Measurements from ENCODE around the gene SLC22A2.

Gene SLC22A2

DNA sequence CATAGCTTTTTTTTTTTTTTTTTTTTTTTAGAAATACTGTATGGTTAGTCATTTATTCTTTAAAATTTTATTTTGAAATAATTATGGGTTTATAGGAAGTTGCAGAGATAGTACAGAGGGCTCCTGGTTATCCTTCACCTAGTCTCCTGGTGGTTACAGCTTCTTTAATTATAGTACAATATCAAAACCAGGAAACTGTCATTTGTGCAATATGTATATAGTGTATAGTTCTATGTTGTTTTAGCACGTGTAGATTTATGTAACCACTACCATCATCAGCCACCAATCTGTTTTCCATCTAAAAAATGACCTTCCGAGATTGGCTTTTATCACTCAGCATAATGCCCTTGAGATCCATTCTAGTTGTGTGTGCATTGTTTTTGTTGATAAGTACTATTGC is 54.7 kb downstream of the SLC22A2 start:
- in situ Hi-C loops (cut with MboI; ENCODE audit: low sequenced_read_pairs, unreplicated experiment), result no loop called here
- DNase-seq (ENCODE audit: low spot score), result no peak
- TF ChIP-seq, protein P1, sequence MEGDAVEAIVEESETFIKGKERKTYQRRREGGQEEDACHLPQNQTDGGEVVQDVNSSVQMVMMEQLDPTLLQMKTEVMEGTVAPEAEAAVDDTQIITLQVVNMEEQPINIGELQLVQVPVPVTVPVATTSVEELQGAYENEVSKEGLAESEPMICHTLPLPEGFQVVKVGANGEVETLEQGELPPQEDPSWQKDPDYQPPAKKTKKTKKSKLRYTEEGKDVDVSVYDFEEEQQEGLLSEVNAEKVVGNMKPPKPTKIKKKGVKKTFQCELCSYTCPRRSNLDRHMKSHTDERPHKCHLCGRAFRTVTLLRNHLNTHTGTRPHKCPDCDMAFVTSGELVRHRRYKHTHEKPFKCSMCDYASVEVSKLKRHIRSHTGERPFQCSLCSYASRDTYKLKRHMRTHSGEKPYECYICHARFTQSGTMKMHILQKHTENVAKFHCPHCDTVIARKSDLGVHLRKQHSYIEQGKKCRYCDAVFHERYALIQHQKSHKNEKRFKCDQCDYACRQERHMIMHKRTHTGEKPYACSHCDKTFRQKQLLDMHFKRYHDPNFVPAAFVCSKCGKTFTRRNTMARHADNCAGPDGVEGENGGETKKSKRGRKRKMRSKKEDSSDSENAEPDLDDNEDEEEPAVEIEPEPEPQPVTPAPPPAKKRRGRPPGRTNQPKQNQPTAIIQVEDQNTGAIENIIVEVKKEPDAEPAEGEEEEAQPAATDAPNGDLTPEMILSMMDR (IDR thresholded peaks at IDR 0.05; ENCODE audit: borderline replicate concordance, control extremely low read depth, extremely low read depth, insufficient read depth, missing control alignments), result no peak

DNA sequence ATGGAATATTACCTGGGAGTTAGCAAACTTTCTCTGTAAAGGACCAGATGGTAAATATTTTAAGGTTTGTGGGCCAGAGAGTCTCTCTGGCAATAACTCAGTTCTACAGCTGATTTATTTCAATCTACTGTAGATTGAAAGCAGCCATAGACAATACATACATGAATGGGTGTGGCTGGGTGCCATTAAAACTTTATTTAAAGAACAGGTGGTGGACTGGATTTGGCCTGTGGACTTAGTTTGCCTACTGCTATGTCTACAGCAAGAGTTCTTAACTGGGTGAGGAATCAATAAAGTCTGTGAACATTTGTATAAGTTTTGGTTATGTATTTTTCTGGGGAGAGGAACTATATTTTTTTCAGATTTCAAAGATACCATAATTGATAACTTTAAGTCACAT is 55.1 kb downstream of the SLC22A2 start:
- TF ChIP-seq, protein P1 (IDR thresholded peaks at IDR 0.05; ENCODE audit: borderline replicate concordance, control extremely low read depth, extremely low read depth, insufficient read depth, missing control alignments), result no peak
- in situ Hi-C loops (cut with MboI; ENCODE audit: low sequenced_read_pairs, unreplicated experiment), result no loop called here
- no peak for DNase-seq (ENCODE audit: low spot score)

DNA sequence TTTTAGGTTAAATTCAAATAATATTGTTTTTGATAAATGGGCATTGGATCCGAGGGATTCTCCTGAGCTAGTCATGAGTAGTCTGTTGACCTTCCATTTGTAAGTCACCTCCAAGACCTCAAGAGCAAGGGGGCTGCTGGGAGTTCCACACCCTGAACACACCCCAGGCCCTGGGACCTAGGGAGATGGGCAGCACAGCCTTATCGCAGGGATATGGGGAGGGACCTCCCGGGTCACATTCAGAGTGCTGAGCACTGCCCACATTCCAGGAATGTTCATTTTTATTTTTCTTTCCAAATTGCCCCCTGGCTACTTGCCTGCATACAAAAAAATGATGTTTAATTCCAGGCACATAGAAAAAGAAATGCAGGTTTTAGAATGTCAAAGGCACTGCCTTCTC is 55.5 kb downstream of the SLC22A2 start:
- in situ Hi-C loops (cut with MboI; ENCODE audit: low sequenced_read_pairs, unreplicated experiment), result no loop called here
- TF ChIP-seq, protein P1 (IDR thresholded peaks at IDR 0.05; ENCODE audit: borderline replicate concordance, control extremely low read depth, extremely low read depth, insufficient read depth, missing control alignments), result no peak

DNA sequence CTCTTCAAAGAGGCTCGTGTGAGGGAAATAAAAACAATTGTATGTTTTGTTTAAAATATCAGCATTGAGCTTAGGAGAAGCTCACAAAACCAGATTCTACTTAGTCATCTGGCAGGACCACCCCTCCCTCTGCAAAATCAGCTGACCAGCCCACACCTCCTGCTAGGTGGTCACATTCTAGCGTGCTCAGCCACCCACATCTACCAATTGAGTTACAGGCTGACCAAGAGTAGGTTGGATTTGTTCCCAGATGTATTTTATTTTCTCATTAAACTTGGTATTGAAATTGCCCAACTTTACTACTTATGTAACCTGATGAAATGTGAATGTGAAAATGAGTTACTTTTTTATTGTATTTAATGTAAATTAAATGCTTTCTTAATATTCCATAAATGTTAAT is 56.2 kb downstream of the SLC22A2 start:
- in situ Hi-C loops (cut with MboI; ENCODE audit: low sequenced_read_pairs, unreplicated experiment), result no loop called here
- DNase-seq (ENCODE audit: low spot score), result no peak
- TF ChIP-seq, protein P1 (IDR thresholded peaks at IDR 0.05; ENCODE audit: borderline replicate concordance, control extremely low read depth, extremely low read depth, insufficient read depth, missing control alignments), result no peak

More for the DNA sequence above, 55.5 kb downstream of the SLC22A2 start:
- no peak for DNase-seq (ENCODE audit: low spot score)

DNA sequence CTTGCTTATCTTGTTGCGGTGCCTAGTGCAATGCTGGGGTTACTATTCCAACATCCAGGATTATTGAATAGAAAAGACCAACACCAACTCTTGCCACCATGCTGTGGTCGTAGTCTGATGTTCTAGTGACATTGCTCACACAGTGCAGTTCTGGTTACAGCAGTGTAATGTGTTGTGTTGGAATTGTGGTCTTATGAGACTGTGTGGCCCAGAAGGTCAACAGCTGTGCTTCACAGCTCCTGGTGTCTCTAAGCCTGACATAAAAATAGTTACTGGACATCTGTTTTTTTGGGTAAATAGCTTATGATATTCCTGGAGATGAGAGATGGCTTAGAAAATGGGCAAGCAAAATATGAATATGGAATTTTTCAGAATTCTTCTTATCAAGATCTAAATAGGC is 57.6 kb downstream of the SLC22A2 start:
- in situ Hi-C loops (cut with MboI; ENCODE audit: low sequenced_read_pairs, unreplicated experiment), result no loop called here
- TF ChIP-seq, protein P1 (IDR thresholded peaks at IDR 0.05; ENCODE audit: borderline replicate concordance, control extremely low read depth, extremely low read depth, insufficient read depth, missing control alignments), result no peak

DNA sequence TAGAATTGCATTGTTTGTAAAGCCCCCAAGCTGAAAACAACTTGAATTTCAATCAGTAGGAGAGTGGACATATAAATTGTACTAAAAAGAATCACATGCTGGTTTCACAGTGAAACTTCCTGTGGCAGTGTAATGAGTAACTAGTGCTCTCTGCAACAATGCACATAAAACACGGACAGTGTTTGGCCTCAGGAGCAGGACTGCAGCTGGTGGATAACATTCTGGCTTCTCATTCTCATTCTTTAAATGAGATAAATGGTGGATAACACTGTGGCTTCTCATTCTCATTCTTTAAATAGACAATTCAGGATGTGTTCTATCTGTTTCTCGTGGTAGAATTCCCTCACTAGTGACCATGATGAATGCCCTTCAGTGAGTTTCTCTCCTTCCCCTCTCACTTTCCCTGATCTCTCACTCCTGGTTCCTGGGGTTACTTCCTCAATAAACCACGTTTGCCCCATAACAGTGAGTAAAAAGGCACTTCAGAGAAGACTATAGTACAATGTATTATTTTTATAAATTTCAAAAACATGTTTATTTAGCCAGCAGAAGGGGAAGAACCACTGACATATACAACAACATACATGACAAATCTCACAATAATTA is 59.9 kb downstream of the SLC22A2 start:
- TF ChIP-seq, protein P1 (IDR thresholded peaks at IDR 0.05; ENCODE audit: borderline replicate concordance, control extremely low read depth, extremely low read depth, insufficient read depth, missing control alignments), result no peak
- no peak for DNase-seq (ENCODE audit: low spot score)
- in situ Hi-C loops (cut with MboI; ENCODE audit: low sequenced_read_pairs, unreplicated experiment), result no loop called here

More for the DNA sequence above, 57.6 kb downstream of the SLC22A2 start:
- DNase-seq (ENCODE audit: low spot score), result no peak
